Activated CD8-positive, alpha-beta memory T cell treated with anti-CD3 and anti-CD28 coated beads, Interleukin-2, amount 50 U/mL, for 1 hour (primary cell): ENCODE results near the gene FMO1.
"Not testable (repeated sequence)": the region's sequence is repeated elsewhere in the genome, so short reads cannot be mapped to it uniquely, and the experiment has no call there.

Experiments used
- DNase-seq: peaks from one replicate; pipeline ENCODE4 v3.0.0-alpha.2; 2020; ENCODE audit errors: extremely low read depth

Gene FMO1

GRCh38 chr1:171236231-171236630 lies 12.1 kb upstream of the FMO1 start:
- not testable (repeated sequence) for DNase-seq

- DNase-seq, result no peak
Observed at GRCh38 chr1:171243878-171244277, 4.4 kb upstream of the FMO1 start.

- no peak for DNase-seq
Observed at GRCh38 chr1:171245458-171246064, 2.7 kb upstream of the FMO1 start.

GRCh38 chr1:171247501-171247900 lies 793 bp upstream of the FMO1 start:
- no peak for DNase-seq

- DNase-seq, result no peak
Observed at GRCh38 chr1:171248841-171249240, 547 bp downstream of the FMO1 start.

GRCh38 chr1:171250263-171250662 lies 2.0 kb downstream of the FMO1 start:
- no peak for DNase-seq

GRCh38 chr1:171251042-171251951 lies 3.0 kb downstream of the FMO1 start:
- DNase-seq, result no peak

- no peak for DNase-seq
Observed at GRCh38 chr1:171251952-171252300, 3.6 kb downstream of the FMO1 start.

- DNase-seq, result no peak
Observed at GRCh38 chr1:171252482-171252881, 4.2 kb downstream of the FMO1 start.

- DNase-seq, result no peak
Observed at GRCh38 chr1:171254859-171255258, 6.6 kb downstream of the FMO1 start.

- DNase-seq, result no peak
Observed at GRCh38 chr1:171256940-171257606, 8.8 kb downstream of the FMO1 start.

- DNase-seq, result no peak
Observed at GRCh38 chr1:171257607-171258076, 9.3 kb downstream of the FMO1 start.

- no peak for DNase-seq
Observed at GRCh38 chr1:171258429-171258828, 10.1 kb downstream of the FMO1 start.

- DNase-seq, result no peak
Observed at GRCh38 chr1:171258943-171259342, 10.6 kb downstream of the FMO1 start.

- no peak for DNase-seq
Observed at GRCh38 chr1:171261336-171261735, 13.0 kb downstream of the FMO1 start.

GRCh38 chr1:171263901-171264300 lies 15.6 kb downstream of the FMO1 start:
- no peak for DNase-seq

- DNase-seq, result no peak
Observed at GRCh38 chr1:171265686-171266085, 17.4 kb downstream of the FMO1 start.

GRCh38 chr1:171266930-171267329 lies 18.6 kb downstream of the FMO1 start:
- no peak for DNase-seq

- no peak for DNase-seq
Observed at GRCh38 chr1:171267391-171267790, 19.1 kb downstream of the FMO1 start.

- DNase-seq, result no peak
Observed at GRCh38 chr1:171270806-171271205, 22.5 kb downstream of the FMO1 start.

GRCh38 chr1:171277534-171277933 lies 29.2 kb downstream of the FMO1 start:
- no peak for DNase-seq

GRCh38 chr1:171279234-171279633 lies 30.9 kb downstream of the FMO1 start:
- no peak for DNase-seq

GRCh38 chr1:171279678-171280077 lies 31.4 kb downstream of the FMO1 start:
- DNase-seq, result no peak
